Caco-2 (cell line): ENCODE results near the gene GRK2. TPM values are rescaled to one million over a fixed set of nuclear protein-coding genes. Genes with fewer than 3 reads are reported as not detected.
A peak's percentile ranks its signal among the peaks of the same experiment; 100 is the strongest.

Experiments used
- Bru-seq: library from RNA; stranded (reverse); fragments of 400-500 nt; gene quantifications from one replicate; lab custom pipeline; 2021; lab: Mats Ljungman, UMichigan
- BruChase-seq, 2 experiments: library from RNA; stranded (reverse); fragments of 400-500 nt; gene quantifications; one replicate each; lab custom pipeline; 2021; lab: Mats Ljungman, UMichigan
- BruUV-seq: library from RNA; stranded (reverse); fragments of 400-500 nt; replicated peaks from 2 replicates; lab custom pipeline; 2021; lab: Mats Ljungman, UMichigan
- CTCF ChIA-PET: fragments of 300-600 bp; sonication (Branson Sonifier 250); formaldehyde crosslinking; loops from one replicate; lab custom pipeline; 2022; ENCODE audit warnings: antibody characterized with exemption; lab: Charles Lee
- POLR2A ChIA-PET: fragments of 300-600 bp; sonication (Branson Sonifier 250); formaldehyde crosslinking; loops from one replicate; lab custom pipeline; 2022; ENCODE audit warnings: antibody characterized with exemption; lab: Charles Lee
- DNase-seq, 2 experiments: peaks; one replicate each; pipeline versions ENCODE4 v3.0.0 to v3.0.0-alpha.2; 2020 to 2022
- H3K27me3 ChIP-seq: replicated peaks from 2 replicates; pipeline ENCODE4 v1.6.0; 2011; ENCODE audit warnings: low read length; ENCODE audit not compliant: control insufficient read depth, insufficient read depth
- H3K36me3 ChIP-seq: 2 replicates; pipeline ENCODE4 v1.5.1; 2011; ENCODE audit warnings: low read length; ENCODE audit not compliant: control insufficient read depth, insufficient read depth
- H3K4me1 ChIP-seq: fragments of 250-450 bp; sonication (Bioruptor Pico); 2 replicates; pipeline ENCODE4 v1.5.1; 2020; ENCODE audit warnings: mild to moderate bottlenecking
- H3K4me3 ChIP-seq: 2 replicates; pipeline ENCODE4 v1.5.1; 2011; ENCODE audit warnings: low read depth, mild to moderate bottlenecking, control low read depth, low read length
- H3K9me3 ChIP-seq: fragments of 250-450 bp; sonication (Bioruptor Pico); 2 replicates; pipeline ENCODE4 v1.5.1; 2020; ENCODE audit warnings: mild to moderate bottlenecking, moderate library complexity
- H3K27ac Mint-ChIP-seq: one replicate; pipeline ENCODE4 v1.8.0; 2022; ENCODE audit warnings: mixed read lengths; ENCODE audit not compliant: unreplicated experiment
- H3K27me3 Mint-ChIP-seq: one replicate; pipeline ENCODE4 v1.8.0; 2022; ENCODE audit warnings: mixed read lengths; ENCODE audit not compliant: insufficient read depth, unreplicated experiment
- H3K36me3 Mint-ChIP-seq: one replicate; pipeline ENCODE4 v1.8.0; 2022; ENCODE audit warnings: mild to moderate bottlenecking, mixed read lengths; ENCODE audit not compliant: insufficient read depth, unreplicated experiment
- H3K4me1 Mint-ChIP-seq: one replicate; pipeline ENCODE4 v1.8.0; 2022; ENCODE audit warnings: low read depth, mixed read lengths; ENCODE audit not compliant: unreplicated experiment
- H3K4me3 Mint-ChIP-seq: one replicate; pipeline ENCODE4 v1.8.0; 2022; ENCODE audit warnings: mild to moderate bottlenecking, moderate library complexity, mixed read lengths; ENCODE audit not compliant: unreplicated experiment
- H3K9me3 Mint-ChIP-seq: one replicate; pipeline ENCODE4 v1.8.0; 2022; ENCODE audit warnings: mixed read lengths; ENCODE audit not compliant: unreplicated experiment
- intact Hi-C: fragments of 100-400 bp; cut with micrococcal nuclease; formaldehyde crosslinking; loops from one replicate; pipeline ENCODE4 v1.10.0; 2022; ENCODE audit not compliant: unreplicated experiment
- long read RNA-seq: library from polyadenylated mRNA; stranded (forward); transcript quantifications from one replicate; pipeline ENCODE4 v2.0.0, GENCODE V29; 2022
- total RNA-seq: library from RNA; stranded (reverse); gene quantifications from 2 replicates; pipeline ENCODE4 v1.2.3, GENCODE V29; 2022
- TF ChIP-seq, protein P1 (sequence below), 2 experiments: fragments of 200-600 bp in 1 of 2; IDR thresholded peaks; 1 replicate in 1 of 2; 2 replicates in 1 of 2; pipeline versions ENCODE4 v1.5.1 to v1.8.0; 2011 to 2022; ENCODE audit warnings: antibody characterized with exemption in 1 of 2, control low read depth in 1 of 2, inconsistent platforms in 1 of 2, low read depth in 1 of 2, low read length in 1 of 2, mild to moderate bottlenecking in 1 of 2, moderate library complexity in 1 of 2; ENCODE audit not compliant: insufficient read depth in 1 of 2, severe bottlenecking in 1 of 2, unreplicated experiment in 1 of 2

GRK2 gene
- total RNA-seq (113 and 120 TPM in 2 replicates), Bru-seq, nascent RNA (percentile 79 among the genes with signal in this experiment), BruChase-seq, experiment 1, labeled RNA remaining after a 2-hour chase (percentile 84 among the genes with signal in this experiment), BruChase-seq, experiment 2, labeled RNA remaining after a 6-hour chase (percentile 91 among the genes with signal in this experiment)
- long read RNA-seq, transcript GRK2-201 (21 exons, 3,466 nt) = major isoform, 188 of 265 reads
- long read RNA-seq, partial matches to known transcripts = 26 of 265 reads
- long read RNA-seq, other reads (novel, unspliced or antisense) = 51 of 265 reads

- H3K36me3 ChIP-seq = 0 out of 2 replicates have a peak, but pooled peaks cover 3% of the 10 kb centered on the region
- Mint-ChIP-seq H3K27me3 (no peaks in the 10 kb centered on the region), H3K4me3 (peak within 1 kb of the TSS; percentile 100), H3K4me1 (peaks cover 24% of the 10 kb centered on the region), H3K36me3 (peaks cover 40% of the 10 kb centered on the region), H3K9me3 (no peaks in the 10 kb centered on the region), H3K27ac (peak within 1 kb of the TSS; percentile 95)
- H3K9me3 ChIP-seq = no peaks in the 10 kb centered on the region
- no TSS peak for BruUV-seq
- ChIA-PET CTCF (interaction anchor here (0.6 to 2.5 kb wide), 11 partner anchors 22 to 184 kb away, joined by 3 to 43 read pairs (median 5); partner anchors contain the start of genes ANKRD13D and SSH3), POLR2A (interaction anchor here (0.6 to 1.6 kb wide), 12 partner anchors 9 to 138 kb away, joined by 3 to 20 read pairs (median 3); partner anchors contain the start of gene ANKRD13D)
- peak within 1 kb of the TSS; percentile 75 for H3K4me3 ChIP-seq
- intact Hi-C loops = loop anchor here (1.0 to 2.0 kb wide), 3 partner anchors 22 to 116 kb away; no protein-coding TSS in a partner anchor
- H3K27me3 ChIP-seq = no peaks in the 10 kb centered on the region
- TF ChIP-seq, protein P1, sequence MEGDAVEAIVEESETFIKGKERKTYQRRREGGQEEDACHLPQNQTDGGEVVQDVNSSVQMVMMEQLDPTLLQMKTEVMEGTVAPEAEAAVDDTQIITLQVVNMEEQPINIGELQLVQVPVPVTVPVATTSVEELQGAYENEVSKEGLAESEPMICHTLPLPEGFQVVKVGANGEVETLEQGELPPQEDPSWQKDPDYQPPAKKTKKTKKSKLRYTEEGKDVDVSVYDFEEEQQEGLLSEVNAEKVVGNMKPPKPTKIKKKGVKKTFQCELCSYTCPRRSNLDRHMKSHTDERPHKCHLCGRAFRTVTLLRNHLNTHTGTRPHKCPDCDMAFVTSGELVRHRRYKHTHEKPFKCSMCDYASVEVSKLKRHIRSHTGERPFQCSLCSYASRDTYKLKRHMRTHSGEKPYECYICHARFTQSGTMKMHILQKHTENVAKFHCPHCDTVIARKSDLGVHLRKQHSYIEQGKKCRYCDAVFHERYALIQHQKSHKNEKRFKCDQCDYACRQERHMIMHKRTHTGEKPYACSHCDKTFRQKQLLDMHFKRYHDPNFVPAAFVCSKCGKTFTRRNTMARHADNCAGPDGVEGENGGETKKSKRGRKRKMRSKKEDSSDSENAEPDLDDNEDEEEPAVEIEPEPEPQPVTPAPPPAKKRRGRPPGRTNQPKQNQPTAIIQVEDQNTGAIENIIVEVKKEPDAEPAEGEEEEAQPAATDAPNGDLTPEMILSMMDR (IDR thresholded peaks at IDR 0.05; ENCODE audit: insufficient read depth in 1 of 2, low read depth in 1 of 2, low read length in 1 of 2, severe bottlenecking in 1 of 2, unreplicated experiment in 1 of 2) = no peak
- peak in 1 of 2 experiments; percentile 72 for DNase-seq
- peaks cover 27% of the 10 kb centered on the region for H3K4me1 ChIP-seq
Measured at GRCh38 chr11:67266449-67267187, at the start of gene GRK2. TSS of gene GRK2 (plus strand) at chr11:67266473. CDS start at chr11:67266700, 227 bp downstream.

- Mint-ChIP-seq H3K4me1 (peaks cover 11% of the 10 kb centered on the region), H3K4me3 (no peak overlapping the region), H3K9me3 (no peaks in the 10 kb centered on the region), H3K27me3 (no peaks in the 10 kb centered on the region), H3K36me3 (peaks cover 93% of the 10 kb centered on the region), H3K27ac (no peak overlapping the region)
- Histone ChIP-seq H3K36me3 (peaks cover 19% of the 10 kb centered on the region), H3K4me3 (no peak overlapping the region), H3K9me3 (no peaks in the 10 kb centered on the region), H3K27me3 (no peaks in the 10 kb centered on the region), H3K4me1 (no peaks in the 10 kb centered on the region)
- no TSS peak for BruUV-seq
- ChIA-PET CTCF (no interaction called here), POLR2A (interaction anchor here (0.9 kb wide), 1 partner anchor 12 kb away, joined by 5 read pairs; no protein-coding TSS in a partner anchor)
- intact Hi-C loops = no loop called here
- TF ChIP-seq, protein P1 (IDR thresholded peaks at IDR 0.05; ENCODE audit: insufficient read depth in 1 of 2, low read depth in 1 of 2, low read length in 1 of 2, severe bottlenecking in 1 of 2, unreplicated experiment in 1 of 2) = no peak
- DNase-seq = no peak
Measured at GRCh38 chr11:67227726-67228125, 38.5 kb upstream of the GRK2 start.

- Mint-ChIP-seq H3K27ac (no peak overlapping the region), H3K36me3 (peaks cover 88% of the 10 kb centered on the region), H3K4me1 (peaks cover 24% of the 10 kb centered on the region), H3K9me3 (no peaks in the 10 kb centered on the region), H3K4me3 (no peak overlapping the region), H3K27me3 (no peaks in the 10 kb centered on the region)
- H3K36me3 ChIP-seq = peaks cover 15% of the 10 kb centered on the region
- intact Hi-C loops = no loop called here
- CTCF ChIA-PET = interaction anchor here (0.6 kb wide), 1 partner anchor 59 kb away, joined by 3 read pairs; no protein-coding TSS in a partner anchor
- H3K9me3 ChIP-seq = no peaks in the 10 kb centered on the region
- BruUV-seq = no TSS peak
- POLR2A ChIA-PET = interaction anchor here (1.2 kb wide), 1 partner anchor 9 kb away, joined by 3 read pairs; no protein-coding TSS in a partner anchor
- no peaks in the 10 kb centered on the region for H3K4me1 ChIP-seq
- TF ChIP-seq, protein P1 (IDR thresholded peaks at IDR 0.05; ENCODE audit: insufficient read depth in 1 of 2, low read depth in 1 of 2, low read length in 1 of 2, severe bottlenecking in 1 of 2, unreplicated experiment in 1 of 2) = no peak
- no peak overlapping the region for H3K4me3 ChIP-seq
- DNase-seq = no peak
- no peaks in the 10 kb centered on the region for H3K27me3 ChIP-seq
Measured at GRCh38 chr11:67230406-67230805, 35.9 kb upstream of the GRK2 start.
